ENCODE results near the gene PLCD4. TPM values are rescaled to one million over a fixed set of nuclear protein-coding genes. Genes with fewer than 3 reads are reported as not detected.

Gene PLCD4
- total and polyA plus RNA-seq, 10 of the 15 experiments (the other 5 are each of a cell fraction or from before 2014, with no cell fraction given): under 0.01 to 1.5 (median 0.23) TPM; not detected in 2

DNA sequence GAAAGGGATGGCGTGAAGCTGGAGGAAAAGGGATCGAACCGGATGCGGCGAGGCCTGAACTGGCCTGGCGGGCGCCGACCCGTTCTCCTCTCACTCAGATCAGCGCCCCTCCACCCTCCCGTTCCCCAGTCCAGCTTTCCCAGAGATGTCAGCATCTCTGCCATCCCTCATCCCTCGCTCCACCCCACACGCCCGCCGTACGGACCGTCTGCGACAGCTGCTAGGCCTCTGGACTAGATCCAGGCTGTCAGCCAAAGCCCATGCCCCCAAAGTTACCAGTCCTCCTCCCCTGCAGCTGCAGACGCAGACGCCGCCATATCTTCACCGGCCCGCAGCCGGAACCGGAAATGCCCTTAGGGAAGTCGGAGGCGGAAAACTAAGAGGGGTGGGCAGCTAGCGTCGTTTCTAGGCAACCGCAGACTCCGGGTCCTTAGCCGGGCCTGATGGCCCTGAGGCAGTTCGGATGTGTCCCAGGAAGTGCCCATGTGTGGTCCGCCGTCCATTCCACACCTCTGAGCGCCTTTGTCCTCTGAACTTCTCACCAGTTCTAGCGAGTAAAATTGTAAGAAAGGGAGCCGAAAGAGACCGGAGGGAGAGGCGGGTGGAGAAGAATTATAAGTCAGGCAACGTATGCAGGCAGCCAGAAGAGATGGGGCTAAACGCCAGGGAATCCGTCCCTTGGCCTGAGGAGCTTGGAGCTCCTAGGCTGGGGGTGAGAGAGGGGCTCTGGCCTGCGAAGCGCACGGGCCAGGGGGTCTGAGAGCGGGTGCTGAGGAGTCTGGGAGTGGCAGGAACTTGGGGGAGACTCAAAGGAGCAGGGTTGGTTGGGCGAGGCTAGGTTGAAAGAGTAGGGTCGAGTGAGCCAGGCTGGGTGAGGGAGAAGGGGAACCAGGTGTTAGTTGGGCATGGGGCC is 64.2 kb downstream of the PLCD4 start, which contains the start of the genes RNF25 and STK36:
TSS of gene RNF25 (minus strand) at position 349 of the 913 bp plus-strand sequence. CDS start at position 317, 32 bp downstream.
TSS of gene STK36 (plus strand) at position 433 of the 913 bp plus-strand sequence. CDS start 744 bp downstream, outside the sequence.
- H3K79me2 ChIP-seq (ENCODE audit: control insufficient read depth, insufficient read depth, low read length): peaks cover 13% of the 10 kb centered on the region
- FAIRE-seq (peak; percentile 96), DNase-seq (ENCODE audit: low read depth, low spot score) (peak; percentile 42), ATAC-seq (peak; percentile 99)
- H3K27ac ChIP-seq (ENCODE audit: control insufficient read depth, insufficient read depth): peak within 1 kb of the TSS; percentile 82
- BruUV-seq (replicated peaks): no TSS peak
- WGBS (ENCODE audit: insufficient coverage, insufficient replicate concordance, low lambda C conversion rate, missing lambda C conversion rate): under 1% methylated on average over 49 of the region's 49 CpGs
- H2AFZ ChIP-seq (ENCODE audit: control insufficient read depth, low read depth, low read length): peak within 1 kb of the TSS; percentile 99
- H3K4me2 ChIP-seq (ENCODE audit: control insufficient read depth, insufficient read depth): peak within 1 kb of the TSS; percentile 94
- 0 out of 4 replicates have a peak, but pooled peaks cover 0 to 3% of the 10 kb centered on the region in 2 experiments for H3K36me3 ChIP-seq (ENCODE audit: control insufficient read depth in 2 of 2, insufficient read depth in 2 of 2, low read length in 1 of 2)
- peak within 1 kb of the TSS; percentile 78 for H3K9ac ChIP-seq (ENCODE audit: control insufficient read depth, insufficient read depth, low read length)
- peak within 1 kb of the TSS; percentile 98 for H3K4me3 ChIP-seq
- no peaks in the 10 kb centered on the region for H4K20me1 ChIP-seq (ENCODE audit: control insufficient read depth, insufficient read depth)
- ChIA-PET RAD21 (ENCODE audit: unreplicated experiment) (interaction anchor here (0.9 to 2.0 kb wide), 5 partner anchors 12 to 180 kb away, joined by 3 to 22 read pairs (median 3); partner anchors contain the start of genes BCS1L and ZNF142), SMC1A (ENCODE audit: uncharacterized antibody, unreplicated experiment) (interaction anchor here (1.4 to 3.1 kb wide), 5 partner anchors 13 to 227 kb away, joined by 3 to 22 read pairs (median 6); partner anchors contain the start of genes BCS1L and ZNF142), CTCF (interaction anchor here (0.6 to 5.7 kb wide), 11 partner anchors 12 to 401 kb away, joined by 3 to 48 read pairs (median 4); partner anchors contain the start of genes BCS1L and ZNF142), POLR2A (interaction anchor here (0.7 to 2.6 kb wide), 5 partner anchors 12 to 138 kb away, joined by 3 to 22 read pairs (median 3); partner anchors contain the start of genes BCS1L and ZNF142)
- in situ Hi-C loops (cut with MboI) (no loop called here), intact Hi-C loops (cut with micrococcal nuclease; ENCODE audit: unreplicated experiment) (loop anchor here (1.0 kb wide), 2 partner anchors 13 to 175 kb away; partner anchors contain the start of genes BCS1L and ZNF142)
- no peaks in the 10 kb centered on the region for H3K27me3 ChIP-seq (replicated peaks in 1 of 2; ENCODE audit: control insufficient read depth in 2 of 2, insufficient read depth in 2 of 2, low read length in 1 of 2)
- H3K4me1 ChIP-seq (ENCODE audit: control insufficient read depth, insufficient read depth, low read length): 0 out of 2 replicates have a peak, but pooled peaks cover 6% of the 10 kb centered on the region
- H3K9me3 ChIP-seq (replicated peaks; ENCODE audit: control insufficient read depth, insufficient read depth, low read length): no peaks in the 10 kb centered on the region
- TF ChIP-seq POLR2AphosphoS5 (IDR thresholded peaks at IDR 0.05; ENCODE audit: low read length): peak; percentile 80
- no peak for TF ChIP-seq KAT2A (conservative IDR thresholded peaks at IDR 0.05; ENCODE audit: control insufficient read depth, low read depth, low read length)
- TF ChIP-seq ZBTB11 (CRISPR knock-in tag; IDR thresholded peaks at IDR 0.05): peak; percentile 78
- TF ChIP-seq GABPA (IDR thresholded peaks at IDR 0.05; ENCODE audit: low read depth): peak; percentile 97
- no peak for TF ChIP-seq IRF4 (IDR thresholded peaks at IDR 0.05; ENCODE audit: low read depth, low read length)
- TF ChIP-seq SUPT20H (IDR thresholded peaks at IDR 0.05; ENCODE audit: borderline replicate concordance, control insufficient read depth, low read depth, low read length): no peak
- TF ChIP-seq LARP7 (IDR thresholded peaks at IDR 0.05): no peak; the same call in none of the 2 replicates
- TF ChIP-seq ATF7 (IDR thresholded peaks at IDR 0.05; ENCODE audit: low read depth): peak; percentile 28; the same call in 1 of the 2 replicates
- no peak for TF ChIP-seq SUZ12 (IDR thresholded peaks at IDR 0.05; ENCODE audit: unreplicated experiment)
- TF ChIP-seq RCOR1 (conservative IDR thresholded peaks at IDR 0.05; ENCODE audit: low read depth, low read length): no peak
- TF ChIP-seq, protein P1, sequence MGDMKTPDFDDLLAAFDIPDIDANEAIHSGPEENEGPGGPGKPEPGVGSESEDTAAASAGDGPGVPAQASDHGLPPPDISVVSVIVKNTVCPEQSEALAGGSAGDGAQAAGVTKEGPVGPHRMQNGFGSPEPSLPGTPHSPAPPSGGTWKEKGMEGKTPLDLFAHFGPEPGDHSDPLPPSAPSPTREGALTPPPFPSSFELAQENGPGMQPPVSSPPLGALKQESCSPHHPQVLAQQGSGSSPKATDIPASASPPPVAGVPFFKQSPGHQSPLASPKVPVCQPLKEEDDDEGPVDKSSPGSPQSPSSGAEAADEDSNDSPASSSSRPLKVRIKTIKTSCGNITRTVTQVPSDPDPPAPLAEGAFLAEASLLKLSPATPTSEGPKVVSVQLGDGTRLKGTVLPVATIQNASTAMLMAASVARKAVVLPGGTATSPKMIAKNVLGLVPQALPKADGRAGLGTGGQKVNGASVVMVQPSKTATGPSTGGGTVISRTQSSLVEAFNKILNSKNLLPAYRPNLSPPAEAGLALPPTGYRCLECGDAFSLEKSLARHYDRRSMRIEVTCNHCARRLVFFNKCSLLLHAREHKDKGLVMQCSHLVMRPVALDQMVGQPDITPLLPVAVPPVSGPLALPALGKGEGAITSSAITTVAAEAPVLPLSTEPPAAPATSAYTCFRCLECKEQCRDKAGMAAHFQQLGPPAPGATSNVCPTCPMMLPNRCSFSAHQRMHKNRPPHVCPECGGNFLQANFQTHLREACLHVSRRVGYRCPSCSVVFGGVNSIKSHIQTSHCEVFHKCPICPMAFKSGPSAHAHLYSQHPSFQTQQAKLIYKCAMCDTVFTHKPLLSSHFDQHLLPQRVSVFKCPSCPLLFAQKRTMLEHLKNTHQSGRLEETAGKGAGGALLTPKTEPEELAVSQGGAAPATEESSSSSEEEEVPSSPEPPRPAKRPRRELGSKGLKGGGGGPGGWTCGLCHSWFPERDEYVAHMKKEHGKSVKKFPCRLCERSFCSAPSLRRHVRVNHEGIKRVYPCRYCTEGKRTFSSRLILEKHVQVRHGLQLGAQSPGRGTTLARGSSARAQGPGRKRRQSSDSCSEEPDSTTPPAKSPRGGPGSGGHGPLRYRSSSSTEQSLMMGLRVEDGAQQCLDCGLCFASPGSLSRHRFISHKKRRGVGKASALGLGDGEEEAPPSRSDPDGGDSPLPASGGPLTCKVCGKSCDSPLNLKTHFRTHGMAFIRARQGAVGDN (IDR thresholded peaks at IDR 0.05): 0 out of 2 replicates have a peak, but pooled peaks have one; percentile 12
- TF ChIP-seq EED (IDR thresholded peaks at IDR 0.05; ENCODE audit: low read depth): no peak
- TF ChIP-seq, protein P2, sequence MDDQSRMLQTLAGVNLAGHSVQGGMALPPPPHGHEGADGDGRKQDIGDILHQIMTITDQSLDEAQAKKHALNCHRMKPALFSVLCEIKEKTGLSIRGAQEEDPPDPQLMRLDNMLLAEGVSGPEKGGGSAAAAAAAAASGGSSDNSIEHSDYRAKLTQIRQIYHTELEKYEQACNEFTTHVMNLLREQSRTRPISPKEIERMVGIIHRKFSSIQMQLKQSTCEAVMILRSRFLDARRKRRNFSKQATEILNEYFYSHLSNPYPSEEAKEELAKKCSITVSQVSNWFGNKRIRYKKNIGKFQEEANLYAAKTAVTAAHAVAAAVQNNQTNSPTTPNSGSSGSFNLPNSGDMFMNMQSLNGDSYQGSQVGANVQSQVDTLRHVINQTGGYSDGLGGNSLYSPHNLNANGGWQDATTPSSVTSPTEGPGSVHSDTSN (IDR thresholded peaks at IDR 0.05; ENCODE audit: insufficient replicate concordance, low read depth, low read length): no peak

Measured in GM12878 (cell line).